Thymus (tissue), 11 donors: ENCODE data around the gene RBP5. TPM values are rescaled to one million over a fixed set of nuclear protein-coding genes. Genes with fewer than 3 reads are reported as not detected.
A peak's percentile ranks its signal among the peaks of the same experiment; 100 is the strongest.

Source experiments
- DNase-seq, 9 donors: peaks; one replicate each; pipeline ENCODE4 v3.0.0-alpha.2; 2013; ENCODE audit warnings: low spot score in 9 of 9, low read depth in 6 of 9, missing footprints in 1 of 9
- H3K27ac ChIP-seq, 2 donors: one replicate each; pipeline ENCODE4 v1.5.1; 2013; ENCODE audit warnings: control low read depth in 1 of 2, low read depth in 1 of 2, low read length in 1 of 2, mild to moderate bottlenecking in 1 of 2, moderate library complexity in 1 of 2
- H3K27me3 ChIP-seq, 2 donors: one replicate each; pipeline ENCODE4 v1.5.1; 2013; ENCODE audit warnings: low read length in 1 of 2; ENCODE audit not compliant: control insufficient read depth in 2 of 2, insufficient read depth in 1 of 2
- H3K36me3 ChIP-seq, 2 donors: one replicate each; pipeline ENCODE4 v1.5.1; 2013; ENCODE audit warnings: low read length in 1 of 2, mild to moderate bottlenecking in 1 of 2, moderate library complexity in 1 of 2; ENCODE audit not compliant: control insufficient read depth in 2 of 2, insufficient read depth in 2 of 2
- H3K4me1 ChIP-seq, 2 donors: one replicate each; pipeline ENCODE4 v1.5.1; 2013; ENCODE audit warnings: low read length in 2 of 2; ENCODE audit not compliant: control insufficient read depth in 2 of 2, insufficient read depth in 2 of 2
- H3K4me3 ChIP-seq, 2 donors: one replicate each; pipeline ENCODE4 v1.5.1; 2013; ENCODE audit warnings: low read length in 2 of 2, control low read depth in 1 of 2, mild to moderate bottlenecking in 1 of 2
- H3K9me3 ChIP-seq, 2 donors: one replicate each; pipeline ENCODE4 v1.5.1; 2013; ENCODE audit warnings: low read length in 1 of 2, mild to moderate bottlenecking in 1 of 2; ENCODE audit not compliant: control insufficient read depth in 2 of 2, insufficient read depth in 1 of 2
- WGBS: extraction: QIAGEN DNeasy Blood & Tissue Kit; methylation state at CpG from one replicate; pipeline ENCODE4 v1.1.7; 2013; 5-methylcytosine and 5-hydroxymethylcytosine counted together
- polyA plus RNA-seq: library from polyadenylated mRNA; stranded (reverse); fragments of 200-250 nt; gene quantifications from one replicate; pipeline ENCODE4 v1.2.3, GENCODE V29; 2013
- total RNA-seq: library from RNA; stranded (reverse); fragments of 120-200 nt; gene quantifications from one replicate; pipeline ENCODE4 v1.2.4, GENCODE V29; 2013
- donor health status: healthy.

Gene RBP5
- total and polyA plus RNA-seq, 2 donors, result 12.0 to 19.4 TPM

- Histone ChIP-seq H3K4me1 (peaks cover 0 to 22% of the 10 kb centered on the region in 2 donors), H3K27me3 (no peaks in the 10 kb centered on the region), H3K27ac (peak overlapping the region in 1 of 2 donors; percentile 70), H3K4me3 (no peak overlapping the region), H3K9me3 (no peaks in the 10 kb centered on the region), H3K36me3 (peaks cover 0 to 7% of the 10 kb centered on the region in 2 donors)
- DNase-seq, result no peak
- WGBS, result 93% methylated on average over 5 of the region's 5 CpGs
Observed at GRCh38 chr12:7121324-7121723, 7.4 kb downstream of the RBP5 start.

- no peaks in the 10 kb centered on the region for H3K9me3 ChIP-seq
- peaks cover 0 to 22% of the 10 kb centered on the region in 2 donors for H3K4me1 ChIP-seq
- H3K36me3 ChIP-seq, result peaks cover 0 to 7% of the 10 kb centered on the region in 2 donors
- no peak overlapping the region for H3K27ac ChIP-seq
- no peak overlapping the region for H3K4me3 ChIP-seq
- no peaks in the 10 kb centered on the region for H3K27me3 ChIP-seq
- WGBS, result 96% methylated on average over 5 of the region's 5 CpGs
- DNase-seq, result no peak
Observed at GRCh38 chr12:7120166-7120565, 8.5 kb downstream of the RBP5 start.

GRCh38 chr12:7118881-7119280 lies 9.8 kb downstream of the RBP5 start:
- no peak overlapping the region for H3K27ac ChIP-seq
- H3K4me1 ChIP-seq, result peaks cover 0 to 17% of the 10 kb centered on the region in 2 donors
- H3K27me3 ChIP-seq, result no peaks in the 10 kb centered on the region
- DNase-seq, result no peak
- 96% methylated on average over 3 of the region's 3 CpGs for WGBS
- H3K4me3 ChIP-seq, result no peak overlapping the region
- H3K9me3 ChIP-seq, result no peaks in the 10 kb centered on the region
- peaks cover 0 to 12% of the 10 kb centered on the region in 2 donors for H3K36me3 ChIP-seq

- Histone ChIP-seq H3K9me3 (no peaks in the 10 kb centered on the region), H3K27ac (no peak overlapping the region), H3K27me3 (no peaks in the 10 kb centered on the region), H3K4me3 (no peak overlapping the region), H3K4me1 (peaks cover 0 to 23% of the 10 kb centered on the region in 2 donors), H3K36me3 (peaks cover 0 to 12% of the 10 kb centered on the region in 2 donors)
- WGBS, result over 99% methylated on average over 3 of the region's 3 CpGs
- DNase-seq, result no peak
Observed at GRCh38 chr12:7117670-7118069, 11.0 kb downstream of the RBP5 start.

- DNase-seq, result no peak
Observed at GRCh38 chr12:7116916-7117315, 11.8 kb downstream of the RBP5 start.

GRCh38 chr12:7116196-7116595 lies 12.5 kb downstream of the RBP5 start:
- 96% methylated on average over 3 of the region's 3 CpGs for WGBS
- no peak for DNase-seq
- H3K36me3 ChIP-seq, result peaks cover 0 to 12% of the 10 kb centered on the region in 2 donors
- H3K27me3 ChIP-seq, result no peaks in the 10 kb centered on the region
- H3K4me3 ChIP-seq, result no peak overlapping the region
- H3K4me1 ChIP-seq, result peaks cover 0 to 11% of the 10 kb centered on the region in 2 donors
- H3K27ac ChIP-seq, result no peak overlapping the region
- no peaks in the 10 kb centered on the region for H3K9me3 ChIP-seq

More at GRCh38 chr12:7116916-7117315, 11.8 kb downstream of the RBP5 start:
- Histone ChIP-seq H3K36me3 (peaks cover 0 to 12% of the 10 kb centered on the region in 2 donors), H3K9me3 (no peaks in the 10 kb centered on the region), H3K4me1 (peaks cover 0 to 16% of the 10 kb centered on the region in 2 donors), H3K27me3 (no peaks in the 10 kb centered on the region), H3K27ac (no peak overlapping the region), H3K4me3 (no peak overlapping the region)
- WGBS, result 97% methylated on average over 9 of the region's 9 CpGs

- H3K4me3 ChIP-seq, result no peak overlapping the region
- no peaks in the 10 kb centered on the region for H3K9me3 ChIP-seq
- peaks cover 0 to 9% of the 10 kb centered on the region in 2 donors for H3K4me1 ChIP-seq
- 97% methylated on average over 6 of the region's 6 CpGs for WGBS
- no peaks in the 10 kb centered on the region for H3K27me3 ChIP-seq
- H3K36me3 ChIP-seq, result peaks cover 0 to 12% of the 10 kb centered on the region in 2 donors
- DNase-seq, result no peak
- no peak overlapping the region for H3K27ac ChIP-seq
Observed at GRCh38 chr12:7114851-7115250, 13.8 kb downstream of the RBP5 start.

- Histone ChIP-seq H3K4me3 (no peak overlapping the region), H3K27me3 (no peaks in the 10 kb centered on the region), H3K9me3 (no peaks in the 10 kb centered on the region), H3K4me1 (peaks cover 5 to 16% of the 10 kb centered on the region in 2 donors), H3K27ac (peak overlapping the region in 1 of 2 donors; percentile 13), H3K36me3 (peaks cover 0 to 12% of the 10 kb centered on the region in 2 donors)
- WGBS, result 96% methylated on average over 11 of the region's 11 CpGs
- DNase-seq, result no peak
Observed at GRCh38 chr12:7114008-7114407, 14.7 kb downstream of the RBP5 start.

GRCh38 chr12:7113389-7113871 lies 15.3 kb downstream of the RBP5 start:
- H3K36me3 ChIP-seq, result peaks cover 0 to 12% of the 10 kb centered on the region in 2 donors
- no peaks in the 10 kb centered on the region for H3K27me3 ChIP-seq
- peaks cover 9 to 18% of the 10 kb centered on the region in 2 donors for H3K4me1 ChIP-seq
- WGBS, result 70% methylated on average over 5 of the region's 5 CpGs
- H3K4me3 ChIP-seq, result no peak overlapping the region
- DNase-seq, result peak in 5 of 9 donors; percentile 41 to 74 (median 56)
- no peaks in the 10 kb centered on the region for H3K9me3 ChIP-seq
- no peak overlapping the region for H3K27ac ChIP-seq
